Neutrophil (primary cell): Measurements from ENCODE around the gene TM9SF4.

Experiments used
- H3K27ac ChIP-seq: fragments of 200-600 bp; sonication (generic); 2 replicates; pipeline ENCODE4 v1.5.1; 2016; ENCODE audit warnings: mild to moderate bottlenecking, moderate library complexity
- H3K27me3 ChIP-seq: fragments of 200-600 bp; sonication (generic); 2 replicates; pipeline ENCODE4 v1.6.0; 2016; ENCODE audit warnings: mild to moderate bottlenecking
- H3K36me3 ChIP-seq: fragments of 200-600 bp; sonication (generic); 2 replicates; pipeline ENCODE4 v1.5.1; 2017
- H3K4me1 ChIP-seq, 2 experiments: fragments of 200-600 bp in 1 of 2; sonication (generic) in 1 of 2; 1 replicate in 1 of 2; 2 replicates in 1 of 2; pipeline versions ENCODE4 v1.5.1 to v1.6.1; 2013 to 2016; ENCODE audit warnings: low read depth in 1 of 2, low read length in 1 of 2, mild to moderate bottlenecking in 1 of 2, moderate library complexity in 1 of 2; ENCODE audit not compliant: control insufficient read depth in 1 of 2, insufficient read depth in 1 of 2
- H3K4me3 ChIP-seq, 2 experiments: fragments of 200-600 bp in 1 of 2; sonication (generic) in 1 of 2; 1 replicate in 1 of 2; 2 replicates in 1 of 2; pipeline ENCODE4 v1.5.1; 2013 to 2016; ENCODE audit warnings: low read depth in 1 of 2, low read length in 1 of 2, mild to moderate bottlenecking in 1 of 2, moderate library complexity in 1 of 2
- H3K9me3 ChIP-seq: fragments of 200-600 bp; sonication (generic); 2 replicates; pipeline ENCODE4 v1.5.1; 2016
- TF ChIP-seq, protein P1 (sequence below): fragments of 200-600 bp; sonication (generic); IDR thresholded peaks from 2 replicates; pipeline ENCODE4 v1.5.1; 2016; ENCODE audit warnings: antibody characterized with exemption

Gene TM9SF4, protein sequence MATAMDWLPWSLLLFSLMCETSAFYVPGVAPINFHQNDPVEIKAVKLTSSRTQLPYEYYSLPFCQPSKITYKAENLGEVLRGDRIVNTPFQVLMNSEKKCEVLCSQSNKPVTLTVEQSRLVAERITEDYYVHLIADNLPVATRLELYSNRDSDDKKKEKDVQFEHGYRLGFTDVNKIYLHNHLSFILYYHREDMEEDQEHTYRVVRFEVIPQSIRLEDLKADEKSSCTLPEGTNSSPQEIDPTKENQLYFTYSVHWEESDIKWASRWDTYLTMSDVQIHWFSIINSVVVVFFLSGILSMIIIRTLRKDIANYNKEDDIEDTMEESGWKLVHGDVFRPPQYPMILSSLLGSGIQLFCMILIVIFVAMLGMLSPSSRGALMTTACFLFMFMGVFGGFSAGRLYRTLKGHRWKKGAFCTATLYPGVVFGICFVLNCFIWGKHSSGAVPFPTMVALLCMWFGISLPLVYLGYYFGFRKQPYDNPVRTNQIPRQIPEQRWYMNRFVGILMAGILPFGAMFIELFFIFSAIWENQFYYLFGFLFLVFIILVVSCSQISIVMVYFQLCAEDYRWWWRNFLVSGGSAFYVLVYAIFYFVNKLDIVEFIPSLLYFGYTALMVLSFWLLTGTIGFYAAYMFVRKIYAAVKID

DNA sequence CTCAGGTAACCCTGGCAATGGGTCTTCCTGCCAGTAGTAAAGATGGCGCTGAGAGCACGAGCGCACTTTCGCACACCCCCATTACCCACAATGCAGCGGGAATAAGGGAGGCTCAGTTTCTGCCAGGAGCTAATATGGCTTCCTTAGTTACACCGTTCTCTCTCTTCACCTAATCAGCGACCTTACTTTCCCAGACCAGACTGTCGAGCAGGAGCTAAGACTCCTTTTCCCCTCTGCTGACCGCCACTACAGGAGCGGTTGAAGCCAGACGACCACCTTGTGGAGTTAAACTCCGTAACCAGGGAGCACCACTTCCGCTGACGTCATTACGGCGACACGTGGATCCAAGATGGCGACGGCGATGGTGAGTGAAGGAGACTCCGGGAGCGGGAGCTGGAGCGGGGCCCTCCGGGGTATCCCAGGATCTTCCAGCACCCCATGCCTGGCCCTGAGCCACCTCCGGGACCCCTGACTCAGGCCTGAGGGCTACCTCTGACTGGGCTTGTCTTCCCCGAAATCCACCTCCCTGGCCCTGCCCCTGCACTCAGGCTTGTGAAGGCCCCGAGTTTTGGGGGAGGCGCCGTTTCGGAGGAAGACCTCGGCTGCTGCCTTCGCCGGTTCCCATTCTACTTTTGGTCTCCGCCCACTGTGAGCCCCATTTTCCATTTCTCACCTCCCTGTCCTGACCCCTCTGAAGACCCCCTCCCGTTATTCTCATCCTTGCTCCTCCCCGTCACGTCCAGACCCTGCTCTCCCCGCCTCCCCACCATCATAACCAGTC lies at the start of gene TM9SF4:
Gene TM9SF4 (plus strand): TSS at position 323 of the 781 bp plus-strand sequence. CDS start 27 bp downstream, at position 350.
- Histone ChIP-seq H3K9me3 (no peaks in the 10 kb centered on the region), H3K4me3 (peak within 1 kb of the TSS; percentile 93 to 96), H3K27ac (peak within 1 kb of the TSS; percentile 96), H3K36me3 (peaks cover 3% of the 10 kb centered on the region), H3K4me1 (peaks cover 52 to 54% of the 10 kb centered on the region in 2 experiments), H3K27me3 (no peaks in the 10 kb centered on the region)
- TF ChIP-seq, protein P1, sequence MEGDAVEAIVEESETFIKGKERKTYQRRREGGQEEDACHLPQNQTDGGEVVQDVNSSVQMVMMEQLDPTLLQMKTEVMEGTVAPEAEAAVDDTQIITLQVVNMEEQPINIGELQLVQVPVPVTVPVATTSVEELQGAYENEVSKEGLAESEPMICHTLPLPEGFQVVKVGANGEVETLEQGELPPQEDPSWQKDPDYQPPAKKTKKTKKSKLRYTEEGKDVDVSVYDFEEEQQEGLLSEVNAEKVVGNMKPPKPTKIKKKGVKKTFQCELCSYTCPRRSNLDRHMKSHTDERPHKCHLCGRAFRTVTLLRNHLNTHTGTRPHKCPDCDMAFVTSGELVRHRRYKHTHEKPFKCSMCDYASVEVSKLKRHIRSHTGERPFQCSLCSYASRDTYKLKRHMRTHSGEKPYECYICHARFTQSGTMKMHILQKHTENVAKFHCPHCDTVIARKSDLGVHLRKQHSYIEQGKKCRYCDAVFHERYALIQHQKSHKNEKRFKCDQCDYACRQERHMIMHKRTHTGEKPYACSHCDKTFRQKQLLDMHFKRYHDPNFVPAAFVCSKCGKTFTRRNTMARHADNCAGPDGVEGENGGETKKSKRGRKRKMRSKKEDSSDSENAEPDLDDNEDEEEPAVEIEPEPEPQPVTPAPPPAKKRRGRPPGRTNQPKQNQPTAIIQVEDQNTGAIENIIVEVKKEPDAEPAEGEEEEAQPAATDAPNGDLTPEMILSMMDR: no peak

DNA sequence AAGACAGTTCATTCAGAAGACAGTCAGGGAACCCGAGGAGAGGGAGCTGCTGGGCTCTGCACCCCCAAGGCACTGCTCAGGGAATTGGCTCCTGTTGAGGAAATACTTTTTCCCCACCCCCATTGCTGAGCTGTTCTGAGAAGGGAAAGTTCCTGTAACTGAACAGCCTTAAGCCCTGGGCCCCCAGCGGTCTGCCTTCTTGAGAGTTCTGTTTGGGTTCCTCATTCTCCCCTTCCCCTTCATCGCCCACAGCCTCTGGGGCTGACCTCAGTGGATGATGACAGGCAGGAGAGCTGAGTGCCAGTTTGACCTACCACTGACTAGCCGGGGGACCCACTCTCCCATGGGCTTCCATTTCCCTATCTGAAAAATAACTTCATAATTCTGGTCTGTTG lies 46.7 kb upstream of the TM9SF4 start:
- TF ChIP-seq, protein P1: peak; percentile 62
- Histone ChIP-seq H3K27ac (peak overlapping the region; percentile 100), H3K36me3 (peaks cover 74% of the 10 kb centered on the region), H3K27me3 (no peaks in the 10 kb centered on the region), H3K4me1 (peaks cover 99% of the 10 kb centered on the region in 2 experiments), H3K9me3 (no peaks in the 10 kb centered on the region), H3K4me3 (peak overlapping the region; percentile 71 to 76)

DNA sequence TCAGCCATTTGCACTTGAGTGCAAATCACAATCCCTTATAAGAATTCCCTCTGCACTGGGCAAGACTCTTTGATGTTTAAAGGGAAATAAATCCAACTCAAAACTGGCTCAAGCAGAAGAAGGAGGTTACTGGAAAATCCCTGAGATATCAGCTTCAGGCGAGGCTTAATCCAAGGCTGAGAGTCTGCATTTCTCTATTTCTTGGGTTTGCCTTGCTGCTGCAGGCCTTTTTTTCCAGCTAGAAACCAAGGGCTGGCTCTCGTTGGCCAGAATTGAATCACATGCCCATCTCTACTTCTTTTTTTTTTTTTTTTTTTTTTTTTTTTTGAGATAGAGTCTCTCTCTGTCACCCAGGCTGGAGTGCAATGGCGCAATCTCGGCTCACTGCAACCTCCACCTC lies 45.8 kb upstream of the TM9SF4 start:
- H3K9me3 ChIP-seq: no peaks in the 10 kb centered on the region
- H3K4me3 ChIP-seq: peak overlapping the region; percentile 71 to 76
- H3K27ac ChIP-seq: peak overlapping the region; percentile 100
- no peaks in the 10 kb centered on the region for H3K27me3 ChIP-seq
- H3K4me1 ChIP-seq: peaks cover 99% of the 10 kb centered on the region in 2 experiments
- TF ChIP-seq, protein P1: no peak
- H3K36me3 ChIP-seq: peaks cover 65% of the 10 kb centered on the region

DNA sequence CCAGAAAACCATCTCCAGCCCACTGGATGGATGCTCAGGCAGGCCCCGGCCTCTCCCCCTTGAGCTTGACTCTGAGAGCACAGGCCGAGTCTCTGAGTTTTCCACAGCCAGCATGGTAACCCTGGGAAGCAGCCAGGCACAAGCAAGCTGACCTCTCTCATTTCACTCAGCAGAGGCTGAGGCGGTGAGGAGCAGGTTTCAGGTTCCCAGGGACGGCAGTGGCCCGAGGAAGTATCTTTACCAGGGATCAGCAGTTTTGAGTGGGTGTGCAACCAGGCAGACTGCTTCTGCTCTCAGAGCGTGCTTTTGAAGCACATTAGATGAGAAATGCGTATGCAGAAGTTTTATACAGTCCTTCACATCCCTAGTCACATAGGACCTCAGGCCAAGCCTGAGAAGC lies 44.8 kb upstream of the TM9SF4 start:
- H3K36me3 ChIP-seq: peaks cover 70% of the 10 kb centered on the region
- H3K4me1 ChIP-seq: peaks cover 99 to 100% of the 10 kb centered on the region in 2 experiments
- no peaks in the 10 kb centered on the region for H3K9me3 ChIP-seq
- TF ChIP-seq, protein P1: no peak
- no peaks in the 10 kb centered on the region for H3K27me3 ChIP-seq
- H3K27ac ChIP-seq: peak overlapping the region; percentile 100
- peak overlapping the region; percentile 71 to 76 for H3K4me3 ChIP-seq

DNA sequence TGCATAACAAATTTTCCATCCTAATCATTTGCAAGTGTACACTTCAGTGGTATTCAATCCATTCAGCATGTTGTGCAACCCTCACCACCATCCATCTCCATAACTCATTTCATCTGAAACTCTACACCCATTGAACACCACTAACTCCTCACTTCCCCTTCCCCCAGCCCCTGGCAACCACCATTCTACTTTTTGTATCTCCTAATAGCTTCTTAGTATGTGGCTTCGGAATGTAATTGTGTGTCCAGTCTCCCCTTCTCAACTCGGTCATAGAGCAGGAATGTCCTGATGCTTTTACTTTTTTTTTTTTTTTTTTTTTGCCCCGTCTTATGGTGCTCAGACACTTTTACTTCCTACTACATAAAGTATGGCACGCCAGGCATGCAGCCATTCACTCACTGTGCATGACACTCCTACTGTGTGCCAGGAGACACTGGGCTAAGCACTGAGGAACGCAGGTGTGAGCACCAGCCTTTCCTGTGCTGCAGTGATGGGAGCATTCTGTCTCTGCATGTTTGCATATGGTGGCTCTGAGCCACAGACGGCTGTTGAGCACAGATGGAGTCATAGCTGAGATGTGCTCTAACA lies 42.2 kb upstream of the TM9SF4 start:
- H3K4me1 ChIP-seq: peaks cover 99 to 100% of the 10 kb centered on the region in 2 experiments
- H3K27ac ChIP-seq: peak overlapping the region; percentile 100
- H3K36me3 ChIP-seq: peaks cover 70% of the 10 kb centered on the region
- H3K27me3 ChIP-seq: no peaks in the 10 kb centered on the region
- TF ChIP-seq, protein P1: no peak
- peak overlapping the region; percentile 19 to 45 for H3K4me3 ChIP-seq
- H3K9me3 ChIP-seq: no peaks in the 10 kb centered on the region
